ENCODE data around the gene LRP1B. TPM values are rescaled to one million over a fixed set of nuclear protein-coding genes. Genes with fewer than 3 reads are reported as not detected.

Gene LRP1B
- total and polyA plus RNA-seq, 2 of the 8 experiments (the other 6 are each of a cell fraction or from before 2014, with no cell fraction given): 0.03 TPM; not detected in 1

GRCh38 chr2:141113301-141113700, 1017.5 kb downstream of the LRP1B start:
- Histone ChIP-seq H4K20me1 (replicated peaks in 1 of 2; ENCODE audit: control insufficient read depth in 1 of 2, insufficient read depth in 2 of 2, low read length in 2 of 2) (no peaks in the 10 kb centered on the region), H2BK120ac (replicated peaks; ENCODE audit: low read depth, low read length) (no peak overlapping the region), H2BK15ac (ENCODE audit: low read length) (no peak overlapping the region), H3K18ac (ENCODE audit: extremely low read depth, low read length) (no peak overlapping the region), H4K8ac (ENCODE audit: extremely low read depth, insufficient read depth, low read length) (no peak overlapping the region), H3K4me3 (ENCODE audit: extremely low read depth in 1 of 4, insufficient read depth in 2 of 4, low read depth in 3 of 4, low read length in 4 of 4) (no peak overlapping the region), H3K23ac (ENCODE audit: insufficient read length) (no peak overlapping the region), H2AFZ (ENCODE audit: low read length) (no peak overlapping the region), H2BK12ac (ENCODE audit: low read depth, low read length) (no peak overlapping the region), H3K14ac (ENCODE audit: insufficient read length) (no peak overlapping the region), H3K56ac (replicated peaks; ENCODE audit: insufficient read length, low read depth, low read length) (no peak overlapping the region), H2BK20ac (ENCODE audit: low read length) (no peak overlapping the region), H2AK5ac (ENCODE audit: low read depth, low read length) (no peak overlapping the region), H3K9ac (replicated peaks in 1 of 4; ENCODE audit: extremely low read depth in 1 of 4, low read depth in 3 of 4, low read length in 3 of 4) (no peak overlapping the region), H3K23me2 (ENCODE audit: low read depth, low read length) (no peaks in the 10 kb centered on the region), H3K79me2 (ENCODE audit: control insufficient read depth in 1 of 2, insufficient read depth in 2 of 2, low read length in 2 of 2) (no peaks in the 10 kb centered on the region), H3K9me3 (ENCODE audit: insufficient read depth in 2 of 2, low read depth in 1 of 2, low read length in 1 of 2) (no peaks in the 10 kb centered on the region), H2BK5ac (ENCODE audit: low read depth, low read length) (no peak overlapping the region), H3K27me3 (replicated peaks in 1 of 4; ENCODE audit: control insufficient read depth in 3 of 4, extremely low read depth in 1 of 4, insufficient read depth in 3 of 4, low read length in 3 of 4) (no peaks in the 10 kb centered on the region), H3K4me1 (replicated peaks in 1 of 4; ENCODE audit: control insufficient read depth in 3 of 4, insufficient read depth in 4 of 4, low read length in 3 of 4) (peaks cover 0 to 3% (median 0%) of the 10 kb centered on the region in 4 experiments; a peak in 2 of 7 replicates), H3K79me1 (ENCODE audit: low read depth, low read length) (no peaks in the 10 kb centered on the region), H3K4me2 (ENCODE audit: insufficient read depth in 1 of 2, low read depth in 2 of 2, low read length in 2 of 2) (no peak overlapping the region), H3K36me3 (ENCODE audit: control insufficient read depth in 2 of 4, insufficient read depth in 4 of 4, low read length in 3 of 4) (no peaks in the 10 kb centered on the region), H4K5ac (ENCODE audit: insufficient read length, low read depth, low read length) (no peak overlapping the region), H3K27ac (ENCODE audit: low read depth, low read length) (no peak overlapping the region), H3K4ac (replicated peaks; ENCODE audit: insufficient read length, low read depth, low read length) (no peak overlapping the region), H4K91ac (replicated peaks; ENCODE audit: insufficient read length, low read length) (no peak overlapping the region)
- ChIA-PET POLR2A (ENCODE audit: partially characterized antibody) (no interaction called here), CTCF (ENCODE audit: partially characterized antibody) (interaction anchor here (0.7 to 1.3 kb wide), 2 partner anchors 96 to 1027 kb away, joined by 3 read pairs; no protein-coding TSS in a partner anchor)
- no peak for DNase-seq (ENCODE audit: low read depth in 1 of 2, low spot score in 2 of 2)
- FAIRE-seq: no peak
- TF ChIP-seq NRF1 (IDR thresholded peaks at IDR 0.05; ENCODE audit: low read depth, low read length): no peak
- no peak for TF ChIP-seq FOSL1 (IDR thresholded peaks at IDR 0.05; ENCODE audit: insufficient read depth, low read depth, low read length)
- no peak for TF ChIP-seq TAF1 (IDR thresholded peaks at IDR 0.05; ENCODE audit: low read depth, low read length)
- TF ChIP-seq, protein P1, sequence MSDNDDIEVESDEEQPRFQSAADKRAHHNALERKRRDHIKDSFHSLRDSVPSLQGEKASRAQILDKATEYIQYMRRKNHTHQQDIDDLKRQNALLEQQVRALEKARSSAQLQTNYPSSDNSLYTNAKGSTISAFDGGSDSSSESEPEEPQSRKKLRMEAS (IDR thresholded peaks at IDR 0.05): no peak
- no peak for TF ChIP-seq KDM4A (IDR thresholded peaks at IDR 0.05; ENCODE audit: low read depth, low read length, severe bottlenecking)
- TF ChIP-seq SUZ12 (IDR thresholded peaks at IDR 0.05; ENCODE audit: low read length): no peak

All from H1 (cell line).